LNCaP clone FGC (cell line): ENCODE data around the gene ANXA8.

Experiments used
- DNase-seq: peaks from one replicate; pipeline ENCODE4 v3.0.0-alpha.2; 2011; ENCODE audit warnings: low read depth
- H3K4me3 ChIP-seq: 2 replicates; pipeline ENCODE4 v1.5.1; 2011; ENCODE audit warnings: mild to moderate bottlenecking, low read depth, low read length, control low read depth
- CTCF ChIP-seq: IDR thresholded peaks from 2 replicates; pipeline ENCODE4 v1.5.1; 2012; ENCODE audit warnings: mild to moderate bottlenecking; ENCODE audit not compliant: control insufficient read depth, insufficient read depth; ENCODE audit errors: extremely low read depth

The ANXA8 gene

GRCh38 chr10:47447209-47447608 is 36.7 kb downstream of the ANXA8 start:
- no peak for DNase-seq
- H3K4me3 ChIP-seq = no peak overlapping the region
- no peak for TF ChIP-seq CTCF

GRCh38 chr10:47445720-47446119 is 38.2 kb downstream of the ANXA8 start:
- DNase-seq = no peak
- TF ChIP-seq CTCF = no peak

GRCh38 chr10:47444047-47444446 is 39.9 kb downstream of the ANXA8 start:
- no peak for DNase-seq
- TF ChIP-seq CTCF = no peak

More at GRCh38 chr10:47445720-47446119, 38.2 kb downstream of the ANXA8 start:
- no peak overlapping the region for H3K4me3 ChIP-seq

GRCh38 chr10:47443145-47443544 is 40.8 kb downstream of the ANXA8 start:
- DNase-seq = no peak

More at GRCh38 chr10:47444047-47444446, 39.9 kb downstream of the ANXA8 start:
- H3K4me3 ChIP-seq = no peak overlapping the region

GRCh38 chr10:47442351-47442750 is 41.6 kb downstream of the ANXA8 start:
- no peak for TF ChIP-seq CTCF
- H3K4me3 ChIP-seq = no peak overlapping the region
- DNase-seq = no peak

More at GRCh38 chr10:47443145-47443544, 40.8 kb downstream of the ANXA8 start:
- TF ChIP-seq CTCF = no peak
- H3K4me3 ChIP-seq = no peak overlapping the region

- DNase-seq = no peak
- no peak overlapping the region for H3K4me3 ChIP-seq
- TF ChIP-seq CTCF = no peak
Observed at GRCh38 chr10:47441938-47442337, 42.0 kb downstream of the ANXA8 start.

GRCh38 chr10:47440207-47440606 is 43.7 kb downstream of the ANXA8 start:
- no peak for TF ChIP-seq CTCF
- no peak for DNase-seq
- no peak overlapping the region for H3K4me3 ChIP-seq
